Heart left ventricle (tissue), 13 donors: ENCODE results near the gene ZNF670.
A peak's percentile ranks its signal among the peaks of the same experiment; 100 is the strongest.

Experiments used
- POLR2A ChIP-seq, 2 donors: fragments of 450-650 bp; IDR thresholded peaks; one replicate each; pipeline ENCODE4 v1.6.1; 2017; ENCODE audit warnings: antibody characterized with exemption in 2 of 2, mild to moderate bottlenecking in 2 of 2, moderate library complexity in 2 of 2
- TF ChIP-seq, protein P1 (sequence below), 12 donors: fragments of 200-600 bp; sonication (generic) in 4 of 12; IDR thresholded peaks; one replicate each; pipeline versions ENCODE4 v1.5.0 to v1.8.0; 2018 to 2022; ENCODE audit warnings: antibody characterized with exemption in 12 of 12, mild to moderate bottlenecking in 5 of 12
- donor health status: ischemic (EF 13 %, LVEDD 7.1; RV severe dilation, severe dysfunction).
- donor health status: DM: no; HTN: yes; CAD: no.
- donor health status: DM: no; HTN: no; CAD: no.
- donor health status: ischemic (EF 25% LVEDD 6.9; RV normal size, moderate dysfunction).
- donor health status: ischemic (EF 25% LVEDD 5.7; RV mildly dilated, moderate dysfunction).
- donor health status: ischemic (EF 35%, LVEDD 5.7; RV mildly dilated, moderate dysfunction).
- donor health status: nonischemic (EF 11% LVEDD 7.7; RV severe dilation, severe dysfunction).
- donor health status: DM: yes; HTN: yes; CAD: no.
- donor health status: PGD.
- donor health status: ischemic (EF 29% LVEDD 5.4; RV normal size, mild dysfunction).
- donor health status: nonischemic (EF 23%, LVEDD 6.1; RV moderate dilation, normal function).

DNA sequence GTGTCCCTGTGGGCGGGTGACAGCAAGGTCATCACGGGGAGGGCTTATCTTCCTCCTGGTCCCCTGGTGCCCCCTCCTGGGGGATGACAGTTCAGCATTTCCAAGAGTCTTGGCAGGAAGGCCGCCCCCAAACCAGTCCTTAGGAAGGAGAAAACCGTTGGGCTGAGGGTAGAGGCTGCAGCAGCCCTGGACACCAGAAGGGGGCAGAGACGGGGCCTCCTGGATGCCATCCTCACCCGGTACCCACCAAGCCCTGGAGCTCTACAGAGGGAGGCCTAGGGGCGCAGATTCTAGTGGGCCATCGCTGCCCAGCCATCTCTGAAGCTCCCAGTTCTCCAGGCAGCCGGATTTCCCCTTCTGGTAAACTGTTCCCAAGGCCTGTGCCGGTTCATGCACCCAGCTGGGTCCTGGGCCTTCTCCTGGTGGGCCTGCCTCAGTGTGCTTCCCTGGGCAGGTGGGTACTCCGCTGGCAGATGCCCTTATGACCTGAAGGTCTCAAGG is 40.4 kb upstream of the ZNF670 start:
- TF ChIP-seq, protein P1, sequence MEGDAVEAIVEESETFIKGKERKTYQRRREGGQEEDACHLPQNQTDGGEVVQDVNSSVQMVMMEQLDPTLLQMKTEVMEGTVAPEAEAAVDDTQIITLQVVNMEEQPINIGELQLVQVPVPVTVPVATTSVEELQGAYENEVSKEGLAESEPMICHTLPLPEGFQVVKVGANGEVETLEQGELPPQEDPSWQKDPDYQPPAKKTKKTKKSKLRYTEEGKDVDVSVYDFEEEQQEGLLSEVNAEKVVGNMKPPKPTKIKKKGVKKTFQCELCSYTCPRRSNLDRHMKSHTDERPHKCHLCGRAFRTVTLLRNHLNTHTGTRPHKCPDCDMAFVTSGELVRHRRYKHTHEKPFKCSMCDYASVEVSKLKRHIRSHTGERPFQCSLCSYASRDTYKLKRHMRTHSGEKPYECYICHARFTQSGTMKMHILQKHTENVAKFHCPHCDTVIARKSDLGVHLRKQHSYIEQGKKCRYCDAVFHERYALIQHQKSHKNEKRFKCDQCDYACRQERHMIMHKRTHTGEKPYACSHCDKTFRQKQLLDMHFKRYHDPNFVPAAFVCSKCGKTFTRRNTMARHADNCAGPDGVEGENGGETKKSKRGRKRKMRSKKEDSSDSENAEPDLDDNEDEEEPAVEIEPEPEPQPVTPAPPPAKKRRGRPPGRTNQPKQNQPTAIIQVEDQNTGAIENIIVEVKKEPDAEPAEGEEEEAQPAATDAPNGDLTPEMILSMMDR (IDR thresholded peaks at IDR 0.05), result peak in 1 of 12 donors; percentile 8
- TF ChIP-seq POLR2A (IDR thresholded peaks at IDR 0.05), result no peak
